ENCODE measurements around the gene LDLRAP1. TPM values are rescaled to one million over a fixed set of nuclear protein-coding genes. Genes with fewer than 3 reads are reported as not detected.

The LDLRAP1 gene
- total and polyA plus RNA-seq, 2 of the 4 experiments (the other 2 are of a cell fraction), result 4.5 to 14.4 TPM

DNA sequence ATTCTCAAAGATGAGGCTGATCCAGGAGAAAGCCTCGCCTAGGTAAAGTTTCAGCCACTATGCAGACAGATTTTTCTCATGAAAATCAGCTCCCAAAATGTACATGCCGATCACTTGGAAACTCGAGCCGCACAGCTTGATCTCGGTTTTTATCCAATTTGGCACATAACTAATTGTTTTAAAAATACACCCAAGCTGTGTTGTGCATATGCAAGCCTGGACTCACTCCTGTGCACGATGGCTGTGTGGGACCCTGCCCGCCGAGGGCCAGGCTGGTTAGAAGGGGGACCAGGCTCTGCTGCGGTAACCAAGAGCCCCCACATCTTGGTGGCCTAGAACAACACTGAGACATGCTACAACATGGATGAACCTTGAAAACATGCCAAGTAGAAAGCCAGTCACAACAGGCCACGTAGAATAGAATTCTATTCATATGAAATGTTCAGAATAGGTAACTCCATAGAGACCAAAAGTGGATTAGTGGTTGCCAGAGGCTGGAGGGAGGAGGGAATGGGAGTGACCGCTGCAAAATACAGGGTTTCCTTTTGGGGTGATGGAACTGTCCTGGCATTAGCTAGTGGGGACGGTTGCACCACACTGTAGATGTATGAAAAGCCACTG lies 16.1 kb upstream of the LDLRAP1 start:
- no peak overlapping the region for H4K8ac ChIP-seq (ENCODE audit: low read depth in 2 of 2, low read length in 2 of 2)
- no peak overlapping the region for H3K4me2 ChIP-seq (ENCODE audit: low read depth, low read length)
- no peak overlapping the region for H2AK9ac ChIP-seq (replicated peaks; ENCODE audit: low read depth, low read length, poor library complexity)
- H3K9me1 ChIP-seq (ENCODE audit: insufficient read depth, low read length), result peaks cover 5% of the 10 kb centered on the region; the same call in 1 of the 2 replicates
- no peaks in the 10 kb centered on the region for H3K79me1 ChIP-seq (ENCODE audit: low read depth in 1 of 2, low read length in 2 of 2)
- no peak overlapping the region for H3K4ac ChIP-seq (ENCODE audit: low read depth, low read length)
- DNase-seq, result no peak
- no peak for TF ChIP-seq SMC3 (IDR thresholded peaks at IDR 0.05; ENCODE audit: low read depth, low read length)
- TF ChIP-seq MAZ (IDR thresholded peaks at IDR 0.05; ENCODE audit: borderline replicate concordance, low read depth, low read length), result no peak
- TF ChIP-seq BHLHE40 (IDR thresholded peaks at IDR 0.05; ENCODE audit: low read depth, low read length), result no peak
- TF ChIP-seq, protein P1, sequence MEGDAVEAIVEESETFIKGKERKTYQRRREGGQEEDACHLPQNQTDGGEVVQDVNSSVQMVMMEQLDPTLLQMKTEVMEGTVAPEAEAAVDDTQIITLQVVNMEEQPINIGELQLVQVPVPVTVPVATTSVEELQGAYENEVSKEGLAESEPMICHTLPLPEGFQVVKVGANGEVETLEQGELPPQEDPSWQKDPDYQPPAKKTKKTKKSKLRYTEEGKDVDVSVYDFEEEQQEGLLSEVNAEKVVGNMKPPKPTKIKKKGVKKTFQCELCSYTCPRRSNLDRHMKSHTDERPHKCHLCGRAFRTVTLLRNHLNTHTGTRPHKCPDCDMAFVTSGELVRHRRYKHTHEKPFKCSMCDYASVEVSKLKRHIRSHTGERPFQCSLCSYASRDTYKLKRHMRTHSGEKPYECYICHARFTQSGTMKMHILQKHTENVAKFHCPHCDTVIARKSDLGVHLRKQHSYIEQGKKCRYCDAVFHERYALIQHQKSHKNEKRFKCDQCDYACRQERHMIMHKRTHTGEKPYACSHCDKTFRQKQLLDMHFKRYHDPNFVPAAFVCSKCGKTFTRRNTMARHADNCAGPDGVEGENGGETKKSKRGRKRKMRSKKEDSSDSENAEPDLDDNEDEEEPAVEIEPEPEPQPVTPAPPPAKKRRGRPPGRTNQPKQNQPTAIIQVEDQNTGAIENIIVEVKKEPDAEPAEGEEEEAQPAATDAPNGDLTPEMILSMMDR (conservative IDR thresholded peaks at IDR 0.05; ENCODE audit: low read depth, low read length), result no peak
- TF ChIP-seq RCOR1 (IDR thresholded peaks at IDR 0.05; ENCODE audit: insufficient replicate concordance, low read length), result no peak
- no peak for TF ChIP-seq NFE2L2 (IDR thresholded peaks at IDR 0.05; ENCODE audit: low read depth, low read length)
- no peak for TF ChIP-seq RFX5 (IDR thresholded peaks at IDR 0.05; ENCODE audit: low read depth, low read length)
- TF ChIP-seq FOS (IDR thresholded peaks at IDR 0.05; ENCODE audit: low read depth, low read length), result no peak
- TF ChIP-seq RAD21 (IDR thresholded peaks at IDR 0.05; ENCODE audit: low read length), result no peak
- TF ChIP-seq MAFK (IDR thresholded peaks at IDR 0.05; ENCODE audit: low read depth, low read length), result no peak
- TF ChIP-seq, protein P2, sequence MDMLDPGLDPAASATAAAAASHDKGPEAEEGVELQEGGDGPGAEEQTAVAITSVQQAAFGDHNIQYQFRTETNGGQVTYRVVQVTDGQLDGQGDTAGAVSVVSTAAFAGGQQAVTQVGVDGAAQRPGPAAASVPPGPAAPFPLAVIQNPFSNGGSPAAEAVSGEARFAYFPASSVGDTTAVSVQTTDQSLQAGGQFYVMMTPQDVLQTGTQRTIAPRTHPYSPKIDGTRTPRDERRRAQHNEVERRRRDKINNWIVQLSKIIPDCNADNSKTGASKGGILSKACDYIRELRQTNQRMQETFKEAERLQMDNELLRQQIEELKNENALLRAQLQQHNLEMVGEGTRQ (IDR thresholded peaks at IDR 0.05; ENCODE audit: low read depth, low read length), result no peak
- TF ChIP-seq MXI1 (IDR thresholded peaks at IDR 0.05; ENCODE audit: borderline replicate concordance, low read depth, low read length), result no peak
- no peak for TF ChIP-seq CHD1 (IDR thresholded peaks at IDR 0.05; ENCODE audit: low read depth, low read length)
- no peak overlapping the region for H2BK20ac ChIP-seq (ENCODE audit: low read depth, low read length)
- in situ Hi-C loops (cut with MboI; ENCODE audit: low sequenced_read_pairs), result loop anchor here (10.0 kb wide), 1 partner anchor 243 kb away; no protein-coding TSS in a partner anchor
- CTCF ChIA-PET, result interaction anchor here (0.6 kb wide), 1 partner anchor 1755 kb away, joined by 3 read pairs; no protein-coding TSS in a partner anchor
- intact Hi-C loops (cut with micrococcal nuclease), result loop anchor here (10.0 kb wide), 1 partner anchor 243 kb away; no protein-coding TSS in a partner anchor
- H3K36me3 ChIP-seq (ENCODE audit: control insufficient read depth, insufficient read depth, low read length), result no peaks in the 10 kb centered on the region
- dilution Hi-C loops (cut with HindIII; ENCODE audit: low sequenced_read_pairs, unreplicated experiment), result no loop called here
- no peaks in the 10 kb centered on the region for H3K4me1 ChIP-seq (ENCODE audit: control insufficient read depth, insufficient read depth, low read length)
- no peaks in the 10 kb centered on the region for H4K20me1 ChIP-seq (ENCODE audit: insufficient read depth, low read length)
- no peak overlapping the region for H3K23ac ChIP-seq (ENCODE audit: low read depth, low read length)
- no peak overlapping the region for H2AK5ac ChIP-seq (ENCODE audit: low read depth, low read length)
- no peak for ATAC-seq (ENCODE audit: low read depth)
- WGBS, 2 experiments (ENCODE audit: extremely low coverage in 2 of 2, insufficient read length in 1 of 2), result 61% methylated on average over 5 of the region's 12 CpGs; no CpG with 5 or more reads in 1 of the 2 experiments
- H4K91ac ChIP-seq (ENCODE audit: insufficient read depth, low read depth, low read length), result no peak overlapping the region
- H3K14ac ChIP-seq (replicated peaks; ENCODE audit: low read depth, low read length), result no peak overlapping the region
- H3K56ac ChIP-seq (ENCODE audit: extremely low read depth, insufficient read depth, low read length), result no peak overlapping the region
- H2BK15ac ChIP-seq (ENCODE audit: low read depth, low read length), result no peak overlapping the region
- peaks cover 27% of the 10 kb centered on the region for H3K27me3 ChIP-seq (ENCODE audit: control insufficient read depth, insufficient read depth, low read length)
- POLR2A ChIA-PET (ENCODE audit: unreplicated experiment), result no interaction called here
- H3K9ac ChIP-seq (ENCODE audit: low read depth, low read length), result no peak overlapping the region
- H2BK120ac ChIP-seq (ENCODE audit: low read depth, low read length), result no peak overlapping the region
- H2AFZ ChIP-seq (replicated peaks; ENCODE audit: low read length, poor library complexity), result no peak overlapping the region
- no peak overlapping the region for H2BK5ac ChIP-seq (ENCODE audit: low read depth, low read length, poor library complexity, severe bottlenecking)
- H4K5ac ChIP-seq (ENCODE audit: low read depth, low read length), result no peak overlapping the region
- H3K27ac ChIP-seq (ENCODE audit: insufficient read depth, low read length), result no peak overlapping the region
- no peak overlapping the region for H3K18ac ChIP-seq (ENCODE audit: low read depth, low read length)
- no TSS peak for BruUV-seq (replicated peaks)
- no peak overlapping the region for H3K4me3 ChIP-seq (ENCODE audit: insufficient read depth, low read depth, low read length)
- peaks cover 11% of the 10 kb centered on the region for H3K9me3 ChIP-seq (ENCODE audit: control insufficient read depth, insufficient read depth, low read length)
